HG02763 (cell line): Measurements from ENCODE around the gene KPNA3.
A peak's percentile ranks its signal among the peaks of the same experiment; 100 is the strongest.
"Not testable (repeated sequence)": the region's sequence is repeated elsewhere in the genome, so short reads cannot be mapped to it uniquely, and the experiment has no call there.

ENCODE experiments used
- ATAC-seq: cut with Tn5 transposase; IDR thresholded peaks from one replicate; pipeline ENCODE4 v1.9.1; 2021; ENCODE audit warnings: mild to moderate bottlenecking, moderate library complexity; ENCODE audit not compliant: unreplicated experiment

The KPNA3 gene

GRCh38 chr13:49760558-49760957 is 31.9 kb downstream of the KPNA3 start:
- no peak for ATAC-seq

GRCh38 chr13:49759503-49759902 is 33.0 kb downstream of the KPNA3 start:
- no peak for ATAC-seq

GRCh38 chr13:49756263-49756662 is 36.2 kb downstream of the KPNA3 start:
- ATAC-seq, result no peak

GRCh38 chr13:49754146-49754545 is 38.3 kb downstream of the KPNA3 start:
- ATAC-seq, result no peak

GRCh38 chr13:49749848-49750247 is 42.6 kb downstream of the KPNA3 start:
- ATAC-seq, result no peak

- ATAC-seq, result no peak
These were observed 46.4 kb downstream of the KPNA3 start for GRCh38 chr13:49746111-49746510.

- ATAC-seq, result no peak
These were observed 51.6 kb downstream of the KPNA3 start for GRCh38 chr13:49740870-49741269.

- ATAC-seq, result no peak
These were observed 52.8 kb downstream of the KPNA3 start for GRCh38 chr13:49739498-49740187.

- ATAC-seq, result no peak
These were observed 59.1 kb downstream of the KPNA3 start for GRCh38 chr13:49733181-49733951.

GRCh38 chr13:49731766-49732165 is 60.7 kb downstream of the KPNA3 start:
- no peak for ATAC-seq

- ATAC-seq, result no peak
These were observed 75.9 kb downstream of the KPNA3 start for GRCh38 chr13:49716615-49717014.

GRCh38 chr13:49714757-49715156 is 77.7 kb downstream of the KPNA3 start:
- no peak for ATAC-seq

- no peak for ATAC-seq
These were observed 81.1 kb downstream of the KPNA3 start for GRCh38 chr13:49711218-49711863.

GRCh38 chr13:49704264-49704663 is 88.2 kb downstream of the KPNA3 start:
- ATAC-seq, result not testable (repeated sequence)

- ATAC-seq, result no peak
These were observed 91.0 kb downstream of the KPNA3 start for GRCh38 chr13:49701491-49701890.

GRCh38 chr13:49697468-49697867 is 95.0 kb downstream of the KPNA3 start:
- no peak for ATAC-seq

- ATAC-seq, result no peak
These were observed 98.0 kb downstream of the KPNA3 start for GRCh38 chr13:49694446-49694845.

GRCh38 chr13:49693877-49694276 is 98.6 kb downstream of the KPNA3 start:
- ATAC-seq, result no peak

- ATAC-seq, result no peak
These were observed 99.2 kb downstream of the KPNA3 start for GRCh38 chr13:49693191-49693733.

- ATAC-seq, result peak; percentile 99
These were observed 101.3 kb downstream of the KPNA3 start, which contains the start of gene EBPL for GRCh38 chr13:49690995-49691784. Gene EBPL, minus strand, starts transcription at chr13:49691486. Its CDS starts 62 bp downstream, at chr13:49691424.
